GM18870 (cell line): ENCODE results near the gene CORO2B.
"Not testable (repeated sequence)": the region's sequence is repeated elsewhere in the genome, so short reads cannot be mapped to it uniquely, and the experiment has no call there.

ENCODE experiments used
- ATAC-seq: cut with Tn5 transposase; IDR thresholded peaks from one replicate; pipeline ENCODE4 v1.9.1; 2021; ENCODE audit warnings: moderate library complexity; ENCODE audit not compliant: unreplicated experiment

The CORO2B gene

DNA sequence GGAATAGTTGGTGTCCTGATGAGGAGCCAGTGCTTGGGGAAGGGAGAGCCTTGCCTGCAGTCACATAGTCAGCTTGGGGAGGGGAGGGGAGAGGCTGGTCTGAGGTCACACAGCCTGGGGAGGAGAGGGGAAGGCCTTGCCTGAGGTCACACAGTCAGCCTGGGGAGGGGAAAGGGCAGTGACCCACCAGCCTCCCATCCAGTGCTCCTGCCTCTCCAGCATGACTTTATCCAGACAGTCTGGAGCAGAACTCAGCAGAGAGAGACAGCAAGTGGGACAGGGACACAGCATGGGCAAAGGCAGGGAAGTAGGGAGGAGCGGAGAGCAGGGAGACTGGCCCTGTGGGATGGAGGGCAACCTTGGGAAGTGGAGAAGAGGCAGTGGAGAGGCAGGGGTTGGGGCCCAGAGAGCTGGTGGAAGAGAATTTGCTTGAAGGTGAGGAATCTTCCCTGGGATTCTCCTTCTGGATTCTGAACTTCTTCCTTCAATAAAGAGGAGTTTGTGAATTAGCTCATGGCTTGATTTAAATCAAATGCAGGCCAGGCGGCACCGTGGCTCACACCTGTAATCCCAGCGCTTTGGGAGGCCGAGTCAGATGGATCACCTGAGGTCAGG is 64.5 kb downstream of the CORO2B start:
- no peak for ATAC-seq

DNA sequence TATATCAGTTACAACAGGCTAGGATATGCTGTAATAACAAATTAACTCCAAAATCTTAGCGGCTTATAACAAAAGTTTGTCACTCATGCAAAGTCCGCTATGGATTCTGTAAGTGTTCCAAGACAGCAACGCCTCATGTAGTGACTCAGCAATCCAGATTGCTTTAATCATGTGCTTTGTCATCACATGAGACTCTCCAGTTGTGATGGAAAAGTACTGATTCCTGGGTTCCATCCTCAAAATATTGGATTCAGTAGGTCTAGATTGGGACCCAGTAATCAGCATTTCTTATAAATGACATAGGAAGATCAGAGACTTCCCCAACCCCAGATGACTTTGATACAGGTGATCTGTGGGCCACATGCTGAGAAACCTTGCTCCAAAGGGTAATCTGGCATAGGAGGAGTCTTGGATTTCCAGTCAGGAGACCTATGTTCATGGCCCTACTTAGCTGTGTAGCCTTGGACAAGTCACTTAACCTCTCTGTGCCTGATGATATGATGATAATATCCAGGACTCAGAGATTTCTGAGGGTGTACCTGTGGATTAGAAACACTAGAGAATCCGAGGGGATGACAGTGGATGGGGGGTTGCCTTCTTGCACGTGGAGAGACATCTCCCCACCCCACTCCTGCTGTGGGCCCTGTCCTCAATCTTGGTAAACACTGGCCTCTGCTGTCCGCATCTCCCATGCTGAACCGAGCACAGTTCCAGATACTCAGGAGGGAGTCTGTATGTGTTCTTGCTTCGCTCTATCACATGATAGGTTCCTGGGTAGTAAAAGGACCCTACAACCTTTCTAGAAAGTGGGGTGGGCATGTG is 65.5 kb downstream of the CORO2B start:
- ATAC-seq = no peak

GRCh38 chr15:68644996-68645395 is 66.2 kb downstream of the CORO2B start:
- ATAC-seq = no peak

DNA sequence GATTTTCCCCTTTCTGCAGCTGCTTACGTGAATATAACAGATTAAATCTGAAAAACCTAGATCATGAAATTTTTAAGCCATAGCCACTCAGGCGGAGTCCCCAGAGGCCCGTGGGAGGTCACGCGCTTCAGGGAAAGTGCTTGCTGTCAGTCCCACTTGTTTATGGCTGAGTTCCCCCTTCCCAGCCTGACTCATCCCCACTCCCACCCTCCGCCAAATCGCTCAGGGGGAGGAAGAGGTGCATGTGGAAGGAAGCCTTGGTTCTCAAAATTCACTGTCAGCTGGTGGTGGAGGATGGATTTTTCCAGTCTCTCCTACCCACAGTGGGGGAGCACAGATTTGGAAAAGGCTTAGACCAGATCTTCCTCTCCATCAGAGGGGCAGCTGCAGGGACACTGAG is 67.4 kb downstream of the CORO2B start:
- no peak for ATAC-seq

- no peak for ATAC-seq
These were observed 67.9 kb downstream of the CORO2B start for GRCh38 chr15:68646696-68647095.

DNA sequence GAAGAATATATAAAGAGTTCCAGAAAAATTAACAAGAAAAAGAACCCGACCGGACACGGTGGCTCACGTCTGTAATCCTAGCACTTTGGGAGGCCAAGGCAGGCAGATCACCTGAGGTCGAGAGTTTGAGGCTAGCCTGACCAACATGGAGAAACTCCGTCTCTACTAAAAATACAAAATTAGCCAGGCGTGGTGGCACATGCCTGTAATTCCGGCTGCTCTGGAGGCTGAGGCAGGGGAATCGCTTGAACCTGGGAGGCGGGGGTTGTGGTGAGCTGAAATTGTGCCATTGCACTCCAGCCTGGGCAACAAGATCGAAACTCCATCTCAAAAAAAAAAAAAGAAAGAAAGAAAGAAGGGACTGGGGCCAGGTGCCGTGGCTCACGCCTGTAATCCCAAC is 68.6 kb downstream of the CORO2B start:
- ATAC-seq = not testable (repeated sequence)

GRCh38 chr15:68650901-68651709 is 72.3 kb downstream of the CORO2B start:
- ATAC-seq = no peak

GRCh38 chr15:68651916-68652525 is 73.2 kb downstream of the CORO2B start:
- ATAC-seq = no peak

DNA sequence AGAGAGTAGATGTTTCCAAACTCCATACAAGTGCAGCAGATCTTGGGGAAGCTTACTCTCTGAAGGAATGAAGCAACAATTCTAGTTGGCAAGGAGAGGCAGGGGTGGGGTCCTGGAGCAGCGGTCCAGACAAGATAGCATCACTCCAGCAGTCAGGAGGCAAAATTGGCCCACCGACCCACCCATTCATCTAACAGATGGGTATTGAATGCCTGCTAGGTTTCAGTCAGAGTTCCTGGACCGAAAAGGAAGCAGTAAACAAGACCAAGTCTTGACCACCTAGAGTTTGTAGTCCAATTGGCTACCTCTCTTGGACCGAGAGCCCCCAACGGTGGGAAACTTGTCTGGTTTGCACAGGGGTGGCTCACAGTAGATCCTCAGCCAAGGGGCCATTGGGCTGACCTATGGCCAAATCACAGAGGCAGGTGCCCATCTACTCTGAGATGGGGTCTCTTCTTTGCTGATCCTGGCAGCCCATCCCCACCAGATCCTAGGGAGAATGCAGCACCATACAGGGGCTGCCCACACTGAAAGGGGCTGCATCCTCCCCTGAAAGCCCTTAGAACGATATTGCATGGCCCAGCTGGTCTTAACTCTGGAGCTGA is 74.3 kb downstream of the CORO2B start:
- no peak for ATAC-seq

DNA sequence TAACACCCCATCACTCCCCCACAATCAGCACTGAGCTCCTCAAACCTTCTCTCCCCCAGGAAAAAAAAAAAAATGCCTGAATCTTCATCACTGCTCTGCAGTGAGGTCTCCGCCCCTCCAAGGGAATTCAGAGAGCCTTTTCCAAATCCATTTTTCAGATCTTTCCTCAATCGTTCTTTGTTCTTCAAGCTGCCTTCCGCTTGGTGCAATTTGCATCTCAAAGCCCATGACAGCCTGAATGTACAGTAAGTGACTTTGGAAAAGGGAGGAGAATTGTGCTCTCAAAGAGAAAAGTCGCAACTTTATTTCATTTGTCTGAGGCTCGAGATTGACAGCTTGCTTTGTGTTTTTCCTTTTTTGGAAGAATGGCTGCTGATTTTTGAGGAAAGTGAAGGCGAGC is 75.0 kb downstream of the CORO2B start:
- no peak for ATAC-seq

DNA sequence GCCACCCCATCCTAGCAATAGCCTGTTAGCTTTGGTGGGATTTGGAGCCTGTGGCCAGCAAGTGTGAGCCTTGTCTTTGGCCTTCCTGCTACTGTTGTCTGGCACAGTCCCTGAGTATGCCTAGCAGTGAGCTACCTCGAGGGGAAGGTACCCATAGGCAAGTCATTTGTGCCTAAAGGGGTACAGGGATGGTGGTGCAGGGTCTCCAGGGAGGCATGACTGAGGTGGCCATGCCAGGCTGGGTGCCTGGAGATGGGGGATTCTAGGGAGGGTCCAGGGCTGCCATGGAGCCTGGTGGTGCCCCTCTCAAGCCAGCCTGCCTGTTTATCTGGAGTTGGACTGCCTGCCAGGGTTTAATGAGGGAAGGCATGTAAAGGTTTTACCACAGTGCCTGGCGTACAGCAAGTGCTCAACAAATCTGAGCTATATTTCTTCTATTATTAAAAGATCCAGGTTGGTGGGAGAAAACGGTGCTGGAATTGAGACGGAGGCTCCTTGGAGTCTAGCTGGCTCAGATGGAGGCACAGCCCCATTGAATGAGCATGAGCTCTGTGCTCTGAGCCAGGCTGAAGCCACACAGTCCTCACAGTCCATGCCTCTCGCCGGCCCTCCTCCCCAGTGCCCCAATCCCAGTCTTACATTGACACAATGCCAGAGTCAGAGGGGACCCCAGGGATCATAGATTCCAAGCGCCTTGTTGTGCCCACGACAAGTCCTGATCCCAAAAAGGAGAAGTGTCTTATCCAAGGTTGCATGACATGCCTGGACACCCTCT is 76.2 kb downstream of the CORO2B start:
- no peak for ATAC-seq

GRCh38 chr15:68655686-68656437 is 77.1 kb downstream of the CORO2B start:
- ATAC-seq = no peak

- no peak for ATAC-seq
These were observed 77.6 kb downstream of the CORO2B start for GRCh38 chr15:68656438-68656739.

GRCh38 chr15:68658151-68658550 is 79.4 kb downstream of the CORO2B start:
- no peak for ATAC-seq

DNA sequence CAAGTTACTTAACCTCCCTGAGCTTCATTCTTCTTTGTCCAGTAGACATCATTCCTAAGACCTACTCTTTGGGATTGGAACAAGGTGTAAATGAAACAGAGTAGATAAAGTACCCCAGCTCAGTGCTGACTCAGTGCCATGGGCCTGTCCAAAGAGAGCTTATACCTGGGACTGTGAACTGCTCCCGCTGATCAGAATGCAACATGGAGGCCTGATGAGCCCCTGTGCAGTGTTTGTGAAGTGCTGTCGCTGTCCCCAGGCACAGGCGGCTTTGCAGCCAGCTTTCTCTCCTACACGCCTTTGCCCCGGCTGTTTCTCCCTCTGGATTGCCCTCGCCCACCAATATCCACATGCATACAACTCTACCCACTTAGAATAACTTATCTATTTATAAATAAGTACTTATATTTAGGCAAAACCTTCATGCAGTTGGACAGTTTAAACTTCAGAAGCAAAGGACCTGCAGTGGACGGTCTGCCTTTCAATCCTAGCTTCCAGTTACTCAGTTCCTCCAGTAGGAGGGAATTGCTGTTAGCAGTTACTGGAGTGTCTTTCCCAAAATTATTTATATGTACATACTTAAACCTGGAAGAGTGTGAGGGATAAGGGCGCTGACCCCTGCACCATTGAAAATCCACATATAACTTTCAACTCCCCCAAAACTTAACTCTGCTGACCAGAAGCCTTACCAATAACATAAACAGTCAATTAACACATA is 80.0 kb downstream of the CORO2B start:
- no peak for ATAC-seq

DNA sequence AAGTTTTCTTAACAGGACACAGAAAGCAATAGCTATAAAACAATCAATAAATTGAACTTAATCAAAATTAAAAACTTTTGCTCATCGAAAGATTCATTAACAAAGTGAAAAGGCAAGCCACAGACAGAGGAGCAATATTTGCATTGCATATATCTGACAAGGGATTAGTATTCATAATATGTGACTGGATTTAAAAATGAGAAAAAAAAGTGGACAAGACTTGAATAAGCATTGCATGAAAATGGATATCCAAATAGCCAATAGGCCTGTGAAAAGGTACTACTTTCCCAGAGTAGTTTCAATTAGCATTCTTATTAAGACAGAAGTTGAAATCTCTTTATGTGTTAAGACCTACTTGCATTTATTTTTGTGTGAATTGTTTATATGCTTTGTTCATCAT is 84.7 kb downstream of the CORO2B start:
- ATAC-seq = no peak

DNA sequence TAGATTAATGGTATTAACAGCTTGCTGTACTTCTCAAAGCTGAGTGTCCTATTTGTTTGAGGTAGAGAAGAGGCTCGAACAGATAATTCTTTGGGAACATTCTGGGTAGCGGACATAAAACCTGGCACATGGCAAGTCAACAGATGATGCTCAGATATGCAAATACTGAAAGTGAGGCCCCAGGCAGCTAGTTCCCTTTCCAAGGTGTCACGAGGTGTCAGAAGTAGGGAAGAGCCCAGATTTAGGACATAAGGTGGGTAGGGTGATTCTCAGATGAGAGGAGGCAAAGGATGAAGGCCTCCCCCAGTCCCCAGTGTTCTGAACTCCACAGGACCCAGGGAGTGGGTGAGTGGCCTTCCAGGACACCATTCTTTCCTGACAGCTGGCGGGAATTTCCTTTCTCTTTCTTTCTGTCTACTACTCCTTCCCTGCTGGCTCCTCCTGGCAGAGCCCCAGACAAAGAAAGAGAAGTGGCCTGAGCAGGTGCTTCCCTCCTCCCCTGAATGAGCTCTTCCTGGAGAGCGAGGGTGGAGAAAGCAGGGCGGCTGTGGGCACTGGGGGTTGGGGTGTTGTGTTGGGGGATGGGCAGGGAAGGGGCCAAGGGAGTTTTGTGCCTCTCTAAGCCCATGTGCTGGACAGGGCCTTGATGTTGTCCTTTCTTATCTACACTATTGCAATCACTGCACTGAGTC is 87.5 kb downstream of the CORO2B start:
- ATAC-seq = no peak

GRCh38 chr15:68666812-68667450 is 88.1 kb downstream of the CORO2B start:
- ATAC-seq = no peak
